Right lobe of liver (tissue), 6 donors: Measurements from ENCODE around the gene OLFM2. TPM values are rescaled to one million over a fixed set of nuclear protein-coding genes. Genes with fewer than 3 reads are reported as not detected.
"Not testable (repeated sequence)": the region's sequence is repeated elsewhere in the genome, so short reads cannot be mapped to it uniquely, and the experiment has no call there.

Experiments
- ATAC-seq, 4 donors: fragments of 200-7000 bp; cut with Tn5 transposase; one replicate each; pipeline ENCODE4 v1.9.1; 2020; ENCODE audit warnings: mild to moderate bottlenecking in 4 of 4, moderate library complexity in 4 of 4
- DNase-seq, 3 donors: peaks; one replicate each; pipeline ENCODE4 v3.0.0-alpha.2; 2020
- H3K27ac ChIP-seq, 3 donors: fragments of 200-600 bp; one replicate each; pipeline ENCODE4 v1.8.0; 2022
- H3K27me3 ChIP-seq, 2 donors: fragments of 200-600 bp; one replicate each; pipeline ENCODE4 v1.8.0; 2022
- H3K36me3 ChIP-seq, 4 donors: fragments of 200-600 bp; sonication (generic) in 1 of 4; one replicate each; pipeline versions ENCODE4 v1.5.1 to v1.8.0; 2017 to 2022; ENCODE audit warnings: control low read depth in 1 of 4
- H3K4me1 ChIP-seq, 4 donors: fragments of 200-600 bp; sonication (generic) in 1 of 4; one replicate each; pipeline versions ENCODE4 v1.5.1 to v1.8.0; 2017 to 2022; ENCODE audit warnings: control low read depth in 1 of 4
- H3K4me3 ChIP-seq, 3 donors: fragments of 200-600 bp; one replicate each; pipeline ENCODE4 v1.8.0; 2022
- H3K9me3 ChIP-seq, 4 donors: fragments of 200-600 bp; sonication (generic) in 1 of 4; one replicate each; pipeline versions ENCODE4 v1.5.1 to v1.8.0; 2017 to 2022; ENCODE audit warnings: control low read depth in 1 of 4
- POLR2A ChIP-seq: fragments of 450-650 bp; IDR thresholded peaks from one replicate; pipeline ENCODE4 v1.6.1; 2017; ENCODE audit warnings: antibody characterized with exemption, mild to moderate bottlenecking
- WGBS: methylation state at CpG from one replicate; pipeline ENCODE4 v1.1.6; 2018; ENCODE audit warnings: low coverage, low lambda C conversion rate; ENCODE audit not compliant: insufficient coverage; ENCODE audit errors: missing lambda C conversion rate; 5-methylcytosine and 5-hydroxymethylcytosine counted together
- intact Hi-C, 2 donors: fragments of 100-400 bp; cut with DNase I; formaldehyde crosslinking; loops; one replicate each; pipeline versions ENCODE4 v1.11.2 to v1.14.1; 2022
- total RNA-seq, 6 experiments: library from RNA; depleted of rRNA in 2 of 6; stranded (reverse); fragments of >200 nt in 2 of 6; fragmentation: NEBNext Ultra II Directional in 3 of 6; extraction: Animal tissue kit (Norgen Biotek cat#: 25700) in 3 of 6; gene quantifications; one replicate each; pipeline versions ENCODE4 v1.1.0 to v1.2.4, GENCODE V29; 2016 to 2023
- TF ChIP-seq, protein P1 (sequence below), 4 donors: fragments of 200-600 bp in 3 of 4; fragments of 450-650 bp in 1 of 4; IDR thresholded peaks; one replicate each; pipeline versions ENCODE4 v1.5.1 to v1.8.0; 2016 to 2022; ENCODE audit warnings: antibody characterized with exemption in 4 of 4, mild to moderate bottlenecking in 2 of 4
- donor health status: DM: no; HTN: yes; CAD: no.
- donor health status: DM: no; HTN: no; CAD: no.
- donor health status: DM: no; HTN: no; CAD: no.
- donor health status: DM: no; HTN: yes; CAD: no.
- donor health status: DM: no; HTN: yes; CAD: no.

OLFM2 gene
- total RNA-seq, 6 experiments from 2014 or later, result 3.8 to 72.5 (median 31.8) TPM

DNA sequence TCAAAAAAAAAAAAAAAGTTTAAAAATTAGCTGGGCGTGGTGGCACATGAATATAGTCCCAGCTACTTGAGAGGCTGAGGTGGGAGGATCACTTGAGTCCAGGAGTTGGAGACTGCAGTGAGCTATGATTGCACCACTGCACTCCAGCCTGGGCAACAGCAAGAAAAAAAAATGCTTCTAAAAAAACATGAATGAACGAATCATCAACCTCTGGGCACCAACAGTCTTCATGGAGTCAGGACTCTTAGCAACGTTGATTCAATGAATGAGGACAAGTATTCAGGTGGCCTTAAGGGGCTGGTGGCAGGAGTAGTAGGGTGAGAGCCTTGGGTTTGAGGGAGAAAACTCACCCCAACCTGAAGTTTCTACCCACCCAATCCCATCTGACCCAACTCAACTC lies 20.6 kb upstream of the OLFM2 start:
- no peak for DNase-seq
- no peak overlapping the region for H3K27ac ChIP-seq
- no peaks in the 10 kb centered on the region for H3K27me3 ChIP-seq
- intact Hi-C loops, result no loop called here
- no peaks in the 10 kb centered on the region for H3K9me3 ChIP-seq
- TF ChIP-seq POLR2A, result no peak
- TF ChIP-seq, protein P1, sequence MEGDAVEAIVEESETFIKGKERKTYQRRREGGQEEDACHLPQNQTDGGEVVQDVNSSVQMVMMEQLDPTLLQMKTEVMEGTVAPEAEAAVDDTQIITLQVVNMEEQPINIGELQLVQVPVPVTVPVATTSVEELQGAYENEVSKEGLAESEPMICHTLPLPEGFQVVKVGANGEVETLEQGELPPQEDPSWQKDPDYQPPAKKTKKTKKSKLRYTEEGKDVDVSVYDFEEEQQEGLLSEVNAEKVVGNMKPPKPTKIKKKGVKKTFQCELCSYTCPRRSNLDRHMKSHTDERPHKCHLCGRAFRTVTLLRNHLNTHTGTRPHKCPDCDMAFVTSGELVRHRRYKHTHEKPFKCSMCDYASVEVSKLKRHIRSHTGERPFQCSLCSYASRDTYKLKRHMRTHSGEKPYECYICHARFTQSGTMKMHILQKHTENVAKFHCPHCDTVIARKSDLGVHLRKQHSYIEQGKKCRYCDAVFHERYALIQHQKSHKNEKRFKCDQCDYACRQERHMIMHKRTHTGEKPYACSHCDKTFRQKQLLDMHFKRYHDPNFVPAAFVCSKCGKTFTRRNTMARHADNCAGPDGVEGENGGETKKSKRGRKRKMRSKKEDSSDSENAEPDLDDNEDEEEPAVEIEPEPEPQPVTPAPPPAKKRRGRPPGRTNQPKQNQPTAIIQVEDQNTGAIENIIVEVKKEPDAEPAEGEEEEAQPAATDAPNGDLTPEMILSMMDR (IDR thresholded peaks at IDR 0.05), result no peak
- no peak for ATAC-seq
- no peaks in the 10 kb centered on the region for H3K4me1 ChIP-seq
- no peaks in the 10 kb centered on the region for H3K36me3 ChIP-seq
- WGBS, result 57% methylated on average over 1 of the region's 3 CpGs
- no peak overlapping the region for H3K4me3 ChIP-seq

DNA sequence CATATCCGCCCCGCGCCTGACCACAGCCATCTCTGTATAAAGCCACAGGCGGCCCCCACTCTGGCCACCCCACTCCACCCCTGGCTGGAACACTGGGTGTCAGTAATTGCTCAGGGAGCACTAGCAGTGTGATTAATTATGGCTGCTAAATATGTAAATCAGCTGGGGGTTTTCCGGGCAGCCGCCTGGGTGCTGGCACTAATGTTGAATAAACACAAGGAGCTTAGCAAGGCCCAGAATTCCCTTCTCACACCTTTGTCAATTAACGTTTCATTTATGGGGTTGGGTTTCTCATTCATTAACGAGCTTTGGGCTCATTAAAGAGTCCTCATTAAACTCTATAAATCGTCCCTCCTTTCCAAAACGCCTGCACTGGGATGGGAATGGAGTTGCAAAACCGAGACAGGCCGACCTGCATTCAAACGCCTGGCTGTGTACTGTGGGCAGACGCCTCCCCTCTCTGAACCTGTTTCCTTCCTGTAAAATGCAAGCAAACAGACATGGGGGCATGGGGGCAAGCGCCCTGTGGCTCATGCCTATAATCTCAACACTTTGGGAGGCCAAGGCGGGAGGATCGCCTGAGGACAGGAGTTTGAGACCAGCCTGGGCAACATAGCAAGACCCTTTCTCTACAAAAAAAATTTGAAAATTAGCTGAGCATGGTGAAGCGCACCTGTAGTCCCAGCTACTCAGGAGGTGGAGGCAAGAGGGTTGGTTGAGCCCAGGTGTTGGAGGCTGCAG lies 17.7 kb upstream of the OLFM2 start:
- Histone ChIP-seq H3K9me3 (no peaks in the 10 kb centered on the region), H3K4me1 (no peaks in the 10 kb centered on the region), H3K27me3 (no peaks in the 10 kb centered on the region), H3K36me3 (no peaks in the 10 kb centered on the region), H3K27ac (no peak overlapping the region), H3K4me3 (no peak overlapping the region)
- DNase-seq (no peak), ATAC-seq (no peak)
- intact Hi-C loops, result no loop called here
- WGBS, result 68% methylated on average over 13 of the region's 18 CpGs
- TF ChIP-seq POLR2A, result no peak
- TF ChIP-seq, protein P1 (IDR thresholded peaks at IDR 0.05), result no peak

DNA sequence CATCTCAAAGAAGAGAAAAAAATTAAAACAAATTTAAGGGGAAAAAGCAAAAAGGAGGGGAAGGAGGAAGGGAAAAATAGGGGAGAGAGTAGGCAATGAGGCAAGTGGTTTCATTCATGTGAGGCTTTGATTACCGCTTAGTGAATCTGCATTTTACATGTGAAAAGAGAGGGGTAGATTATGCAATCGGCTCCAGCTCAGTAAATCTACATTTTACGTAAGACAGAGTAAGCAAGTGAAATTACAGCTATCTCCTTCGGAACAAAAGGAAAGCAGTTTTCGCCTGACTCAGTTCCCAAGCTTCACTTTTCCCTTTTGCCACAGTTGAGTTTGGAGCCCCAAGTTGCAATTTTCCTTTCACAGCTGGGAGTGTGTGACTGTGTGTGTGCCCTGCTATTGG lies 16.0 kb upstream of the OLFM2 start:
- H3K4me3 ChIP-seq, result no peak overlapping the region
- no peak for TF ChIP-seq POLR2A
- no peaks in the 10 kb centered on the region for H3K9me3 ChIP-seq
- 45% methylated on average over 5 of the region's 5 CpGs for WGBS
- H3K27me3 ChIP-seq, result no peaks in the 10 kb centered on the region
- H3K27ac ChIP-seq, result no peak overlapping the region
- ATAC-seq (no peak), DNase-seq (no peak)
- intact Hi-C loops, result no loop called here
- H3K36me3 ChIP-seq, result no peaks in the 10 kb centered on the region
- H3K4me1 ChIP-seq, result no peaks in the 10 kb centered on the region

DNA sequence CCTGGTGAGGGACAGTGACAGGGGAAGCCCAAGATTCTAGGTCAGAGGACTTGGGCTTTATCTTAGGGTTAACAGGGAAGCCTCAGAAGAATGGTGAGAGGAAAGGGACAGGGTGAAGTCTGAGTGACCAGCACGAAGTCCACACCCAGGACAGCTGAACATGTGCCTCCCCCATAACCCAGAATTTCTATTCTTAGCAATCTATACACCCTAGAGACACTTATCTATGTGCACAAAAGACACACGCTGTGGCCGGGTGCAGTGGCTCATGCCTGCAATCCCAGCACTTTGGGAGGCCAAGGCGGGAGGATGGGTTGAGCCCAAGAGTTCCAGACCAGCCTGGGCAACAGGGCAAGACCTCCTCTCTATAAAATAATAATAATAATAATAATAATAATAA lies 11.1 kb upstream of the OLFM2 start:
- no peaks in the 10 kb centered on the region for H3K9me3 ChIP-seq
- no peak overlapping the region for H3K27ac ChIP-seq
- no peak overlapping the region for H3K4me3 ChIP-seq
- H3K36me3 ChIP-seq, result no peaks in the 10 kb centered on the region
- WGBS, result 22% methylated on average over 1 of the region's 4 CpGs
- no peak for DNase-seq
- H3K4me1 ChIP-seq, result no peaks in the 10 kb centered on the region
- no peak for TF ChIP-seq POLR2A
- TF ChIP-seq, protein P1 (IDR thresholded peaks at IDR 0.05), result no peak
- intact Hi-C loops, result no loop called here
- no peak for ATAC-seq
- no peaks in the 10 kb centered on the region for H3K27me3 ChIP-seq

DNA sequence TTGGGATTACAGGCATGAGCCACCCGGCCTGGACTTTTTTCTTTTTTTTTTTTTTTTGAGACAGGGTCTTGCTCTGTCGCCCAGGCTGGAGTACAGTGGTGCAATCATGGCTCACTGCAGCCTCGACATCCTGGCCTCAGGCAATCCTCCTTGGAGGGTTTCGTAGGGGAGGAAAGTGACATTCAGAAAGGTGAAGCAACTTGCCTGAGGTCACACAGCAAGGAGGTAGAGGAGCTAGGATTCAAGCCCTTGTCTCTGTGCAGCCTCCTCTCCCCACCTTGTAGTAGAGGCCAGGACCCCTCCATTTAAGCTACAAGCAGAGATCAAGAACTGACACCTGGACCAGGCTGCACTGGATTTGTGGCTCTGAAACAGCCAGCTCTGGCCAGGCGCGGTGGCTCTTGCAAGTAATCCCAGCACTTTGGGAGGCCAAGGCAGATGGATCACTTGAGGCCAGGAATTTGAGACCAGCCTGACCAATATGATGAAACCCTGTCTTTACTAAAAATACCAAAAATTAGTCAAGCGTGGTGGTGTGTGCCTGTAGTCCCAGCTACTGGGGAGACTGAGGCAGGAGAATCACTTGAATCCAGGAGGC lies 10.3 kb upstream of the OLFM2 start:
- intact Hi-C loops, ATAC-seq: not testable (repeated sequence)
- WGBS, result 60% methylated on average over 2 of the region's 7 CpGs

More for the DNA sequence above, 10.3 kb upstream of the OLFM2 start:
- H3K27me3 ChIP-seq, H3K36me3 ChIP-seq, H3K4me3 ChIP-seq, H3K4me1 ChIP-seq, DNase-seq, H3K27ac ChIP-seq, H3K9me3 ChIP-seq: not testable (repeated sequence)
